HepG2 (cell line): ENCODE results near the gene KLHL21. TPM values are rescaled to one million over a fixed set of nuclear protein-coding genes. Genes with fewer than 3 reads are reported as not detected.

Source experiments
- CCAR2 ChIP-seq: fragments of 200-400 bp; formaldehyde crosslinking; optimal IDR thresholded peaks from 2 replicates; pipeline ENCODE3; 2018; ENCODE audit warnings: low read depth, mild to moderate bottlenecking, low read length, moderate library complexity
- CEBPB ChIP-seq: IDR thresholded peaks from 2 replicates; pipeline ENCODE4 v1.6.1; 2011; ENCODE audit warnings: low read depth, low read length, improper control_type of control experiment, borderline replicate concordance
- DR1 ChIP-seq: sonication (generic); formaldehyde crosslinking; IDR thresholded peaks from 2 replicates; pipeline ENCODE4 v1.8.0; 2021; ENCODE audit warnings: mild to moderate bottlenecking, missing genetic modification reagents, inconsistent platforms
- GMEB1 ChIP-seq: sonication (generic); formaldehyde crosslinking; IDR thresholded peaks from 2 replicates; pipeline ENCODE4 v1.5.1; 2020; ENCODE audit warnings: missing genetic modification reagents, mild to moderate bottlenecking, borderline replicate concordance
- GZF1 ChIP-seq: sonication (generic); formaldehyde crosslinking; IDR thresholded peaks from 2 replicates; pipeline ENCODE4 v1.5.1; 2020; ENCODE audit warnings: mild to moderate bottlenecking, missing genetic modification reagents
- HMG20A ChIP-seq: IDR thresholded peaks from 2 replicates; pipeline ENCODE4 v1.6.1; 2016; ENCODE audit warnings: borderline replicate concordance
- HMG20B ChIP-seq: conservative IDR thresholded peaks from 2 replicates; pipeline ENCODE4 v1.6.1; 2016; ENCODE audit warnings: missing genetic modification reagents, missing compliant biosample characterization
- HOXA3 ChIP-seq: sonication (generic); formaldehyde crosslinking; IDR thresholded peaks from 2 replicates; pipeline ENCODE4 v1.5.0; 2020; ENCODE audit warnings: missing genetic modification reagents
- KAT7 ChIP-seq: IDR thresholded peaks from 2 replicates; pipeline ENCODE4 v1.6.1; 2018; ENCODE audit warnings: borderline replicate concordance, missing compliant biosample characterization
- NFATC3 ChIP-seq: sonication (generic); formaldehyde crosslinking; IDR thresholded peaks from 2 replicates; pipeline ENCODE4 v1.5.1; 2020; ENCODE audit warnings: mild to moderate bottlenecking, missing genetic modification reagents
- NR2C2 ChIP-seq: sonication (generic); formaldehyde crosslinking; IDR thresholded peaks from 2 replicates; pipeline ENCODE4 v1.4.0; 2020; ENCODE audit warnings: missing genetic modification reagents, mild to moderate bottlenecking, moderate library complexity, borderline replicate concordance
- NR2F1 ChIP-seq, 2 experiments: fragments of 450-650 bp in 1 of 2; formaldehyde crosslinking in 1 of 2; IDR thresholded peaks; 2 replicates each; pipeline versions ENCODE4 v1.5.0 to v1.6.1; 2016 to 2020; ENCODE audit warnings: mild to moderate bottlenecking in 1 of 2, missing compliant biosample characterization in 1 of 2, missing genetic modification reagents in 1 of 2, moderate library complexity in 1 of 2
- SMAD3 ChIP-seq: sonication (generic); formaldehyde crosslinking; IDR thresholded peaks from 2 replicates; pipeline ENCODE4 v1.4.0; 2020; ENCODE audit warnings: missing genetic modification reagents
- SMAD9 ChIP-seq: sonication (generic); formaldehyde crosslinking; IDR thresholded peaks from 2 replicates; pipeline ENCODE4 v1.5.1; 2020; ENCODE audit warnings: mild to moderate bottlenecking, missing genetic modification reagents
- SOX13 ChIP-seq, 3 experiments: fragments of 450-650 bp in 1 of 3; sonication (generic) in 1 of 3; formaldehyde crosslinking in 1 of 3; IDR thresholded peaks in 2 of 3; conservative IDR thresholded peaks in 1 of 3; 2 replicates each; pipeline versions ENCODE4 v1.5.0 to v1.6.1; 2016 to 2020; ENCODE audit warnings: antibody characterized with exemption in 1 of 3, mild to moderate bottlenecking in 1 of 3, missing compliant biosample characterization in 1 of 3, missing genetic modification reagents in 1 of 3, moderate library complexity in 1 of 3
- SRSF9 ChIP-seq: fragments of 200-400 bp; formaldehyde crosslinking; IDR thresholded peaks from 2 replicates; pipeline ENCODE4 v1.6.1; 2018; ENCODE audit warnings: borderline replicate concordance, mild to moderate bottlenecking, low read depth, low read length; ENCODE audit not compliant: insufficient read depth, poor library complexity, severe bottlenecking
- ZBTB46 ChIP-seq: sonication (generic); formaldehyde crosslinking; IDR thresholded peaks from 2 replicates; pipeline ENCODE4 v1.4.0; 2020; ENCODE audit warnings: mild to moderate bottlenecking, missing genetic modification reagents, borderline replicate concordance
- ZNF775 ChIP-seq: sonication (generic); formaldehyde crosslinking; IDR thresholded peaks from 2 replicates; pipeline ENCODE4 v1.4.0; 2020; ENCODE audit warnings: missing genetic modification reagents, mild to moderate bottlenecking, moderate library complexity, borderline replicate concordance
- polyA plus RNA-seq, 8 experiments: library from polyadenylated mRNA; depleted of rRNA in 3 of 8; stranded (reverse) in 7 of 8; unstranded in 1 of 8; fragments of >200 nt; fragmentation: Illumina TruSeq in 4 of 8; extraction: Trizol in 4 of 8; gene quantifications; 2 replicates each; pipeline versions ENCODE4 v1.2.1 to v1.2.3, GENCODE V29; 2011 to 2016; ENCODE audit warnings: low read depth in 4 of 8, missing spikeins in 1 of 8, mixed read lengths in 1 of 8; ENCODE audit not compliant: insufficient read depth in 1 of 8
- total RNA-seq, 5 experiments: library from RNA; depleted of rRNA; stranded (reverse); fragments of >200 nt; fragmentation: Illumina TruSeq; extraction: Trizol; gene quantifications; 2 replicates each; pipeline ENCODE4 v1.2.3, GENCODE V29; 2016; ENCODE audit warnings: low read depth in 1 of 5
- TF ChIP-seq, protein P1 (sequence below): sonication (generic); formaldehyde crosslinking; conservative IDR thresholded peaks from 2 replicates; pipeline ENCODE4 v1.4.0; 2020; ENCODE audit warnings: mild to moderate bottlenecking, missing genetic modification reagents, moderate library complexity
- TF ChIP-seq, protein P2 (sequence below): IDR thresholded peaks from 2 replicates; pipeline ENCODE4 v1.6.1; 2016; ENCODE audit warnings: control low read depth

KLHL21 gene
- total and polyA plus RNA-seq, 2 of the 13 experiments (the other 11 are each of a cell fraction or from before 2014, with no cell fraction given): 14.8 to 25.0 TPM

- no peak for TF ChIP-seq ZBTB46 (CRISPR knock-in tag)
- TF ChIP-seq, protein P1, sequence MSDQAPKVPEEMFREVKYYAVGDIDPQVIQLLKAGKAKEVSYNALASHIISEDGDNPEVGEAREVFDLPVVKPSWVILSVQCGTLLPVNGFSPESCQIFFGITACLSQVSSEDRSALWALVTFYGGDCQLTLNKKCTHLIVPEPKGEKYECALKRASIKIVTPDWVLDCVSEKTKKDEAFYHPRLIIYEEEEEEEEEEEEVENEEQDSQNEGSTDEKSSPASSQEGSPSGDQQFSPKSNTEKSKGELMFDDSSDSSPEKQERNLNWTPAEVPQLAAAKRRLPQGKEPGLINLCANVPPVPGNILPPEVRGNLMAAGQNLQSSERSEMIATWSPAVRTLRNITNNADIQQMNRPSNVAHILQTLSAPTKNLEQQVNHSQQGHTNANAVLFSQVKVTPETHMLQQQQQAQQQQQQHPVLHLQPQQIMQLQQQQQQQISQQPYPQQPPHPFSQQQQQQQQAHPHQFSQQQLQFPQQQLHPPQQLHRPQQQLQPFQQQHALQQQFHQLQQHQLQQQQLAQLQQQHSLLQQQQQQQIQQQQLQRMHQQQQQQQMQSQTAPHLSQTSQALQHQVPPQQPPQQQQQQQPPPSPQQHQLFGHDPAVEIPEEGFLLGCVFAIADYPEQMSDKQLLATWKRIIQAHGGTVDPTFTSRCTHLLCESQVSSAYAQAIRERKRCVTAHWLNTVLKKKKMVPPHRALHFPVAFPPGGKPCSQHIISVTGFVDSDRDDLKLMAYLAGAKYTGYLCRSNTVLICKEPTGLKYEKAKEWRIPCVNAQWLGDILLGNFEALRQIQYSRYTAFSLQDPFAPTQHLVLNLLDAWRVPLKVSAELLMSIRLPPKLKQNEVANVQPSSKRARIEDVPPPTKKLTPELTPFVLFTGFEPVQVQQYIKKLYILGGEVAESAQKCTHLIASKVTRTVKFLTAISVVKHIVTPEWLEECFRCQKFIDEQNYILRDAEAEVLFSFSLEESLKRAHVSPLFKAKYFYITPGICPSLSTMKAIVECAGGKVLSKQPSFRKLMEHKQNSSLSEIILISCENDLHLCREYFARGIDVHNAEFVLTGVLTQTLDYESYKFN (CRISPR knock-in tag): peak; percentile 33; the same call in 1 of the 2 replicates
- no peak for TF ChIP-seq HOXA3 (CRISPR knock-in tag)
- no peak for TF ChIP-seq SOX13 (IDR thresholded peaks at IDR 0.05)
- TF ChIP-seq SOX13 (CRISPR knock-in tag; conservative IDR thresholded peaks at IDR 0.05 in 1 of 2, IDR thresholded peaks at IDR 0.05 in 1 of 2): 0 out of 4 replicates have a peak, but pooled peaks of 1 of the 2 experiments have one; percentile 18
- TF ChIP-seq KAT7 (CRISPR knock-in tag): no peak
- no peak for TF ChIP-seq SMAD9 (CRISPR knock-in tag)
- 0 out of 2 replicates have a peak, but pooled peaks have one; percentile 61 for TF ChIP-seq NR2C2 (CRISPR knock-in tag)
- no peak for TF ChIP-seq GMEB1 (CRISPR knock-in tag)
- TF ChIP-seq NR2F1 (CRISPR knock-in tag; IDR thresholded peaks at IDR 0.05): no peak
- TF ChIP-seq CCAR2: peak; percentile 69
- TF ChIP-seq, protein P2, sequence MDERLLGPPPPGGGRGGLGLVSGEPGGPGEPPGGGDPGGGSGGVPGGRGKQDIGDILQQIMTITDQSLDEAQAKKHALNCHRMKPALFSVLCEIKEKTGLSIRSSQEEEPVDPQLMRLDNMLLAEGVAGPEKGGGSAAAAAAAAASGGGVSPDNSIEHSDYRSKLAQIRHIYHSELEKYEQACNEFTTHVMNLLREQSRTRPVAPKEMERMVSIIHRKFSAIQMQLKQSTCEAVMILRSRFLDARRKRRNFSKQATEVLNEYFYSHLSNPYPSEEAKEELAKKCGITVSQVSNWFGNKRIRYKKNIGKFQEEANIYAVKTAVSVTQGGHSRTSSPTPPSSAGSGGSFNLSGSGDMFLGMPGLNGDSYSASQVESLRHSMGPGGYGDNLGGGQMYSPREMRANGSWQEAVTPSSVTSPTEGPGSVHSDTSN (CRISPR knock-in tag): no peak
- no peak for TF ChIP-seq ZNF775
- peak; percentile 81 for TF ChIP-seq CEBPB
- no peak for TF ChIP-seq NFATC3 (CRISPR knock-in tag)
- TF ChIP-seq HMG20A (CRISPR knock-in tag): no peak
- TF ChIP-seq SMAD3 (CRISPR knock-in tag): no peak
- TF ChIP-seq DR1 (CRISPR knock-in tag): no peak
- TF ChIP-seq GZF1 (CRISPR knock-in tag): no peak
- 0 out of 2 replicates have a peak, but pooled peaks have one; percentile 34 for TF ChIP-seq HMG20B
- TF ChIP-seq SRSF9: no peak
Measured at GRCh38 chr1:6572653-6573383, 29.9 kb downstream of the KLHL21 start (continued).
